Duodenal mucosa (tissue), 2 donors: ENCODE results near the gene BPIFB2.

Source experiments
- H3K27ac ChIP-seq: one replicate; pipeline ENCODE4 v1.7.0; 2013; ENCODE audit warnings: low read depth, low read length
- H3K27me3 ChIP-seq, 2 donors: one replicate each; pipeline ENCODE4 v1.7.0; 2013; ENCODE audit warnings: low read length in 2 of 2, control low read depth in 1 of 2; ENCODE audit not compliant: insufficient read depth in 2 of 2, control insufficient read depth in 1 of 2
- H3K36me3 ChIP-seq, 2 donors: one replicate each; pipeline ENCODE4 v1.7.0; 2013; ENCODE audit warnings: low read length in 2 of 2, control low read depth in 1 of 2; ENCODE audit not compliant: insufficient read depth in 2 of 2, control insufficient read depth in 1 of 2
- H3K4me1 ChIP-seq, 2 donors: one replicate each; pipeline ENCODE4 v1.7.0; 2013; ENCODE audit warnings: low read length in 2 of 2, control low read depth in 1 of 2; ENCODE audit not compliant: insufficient read depth in 2 of 2, control insufficient read depth in 1 of 2
- H3K4me3 ChIP-seq, 2 donors: one replicate each; pipeline ENCODE4 v1.7.0; 2013; ENCODE audit warnings: low read length in 2 of 2, low read depth in 1 of 2
- H3K9ac ChIP-seq, 2 donors: one replicate each; pipeline ENCODE4 v1.7.0; 2013; ENCODE audit warnings: low read length in 2 of 2, low read depth in 1 of 2
- H3K9me3 ChIP-seq, 2 donors: one replicate each; pipeline ENCODE4 v1.7.0; 2013; ENCODE audit warnings: low read length in 2 of 2, control low read depth in 1 of 2; ENCODE audit not compliant: control insufficient read depth in 1 of 2

Gene BPIFB2

GRCh38 chr20:33062105-33062824 is 54.8 kb downstream of the BPIFB2 start:
- Histone ChIP-seq H3K27me3 (no peaks in the 10 kb centered on the region), H3K27ac (no peak overlapping the region), H3K4me1 (no peaks in the 10 kb centered on the region), H3K9ac (no peak overlapping the region), H3K36me3 (no peaks in the 10 kb centered on the region), H3K9me3 (no peaks in the 10 kb centered on the region), H3K4me3 (no peak overlapping the region)

GRCh38 chr20:33062825-33063149 is 55.3 kb downstream of the BPIFB2 start:
- Histone ChIP-seq H3K4me1 (no peaks in the 10 kb centered on the region), H3K27me3 (no peaks in the 10 kb centered on the region), H3K4me3 (no peak overlapping the region), H3K27ac (no peak overlapping the region), H3K9me3 (no peaks in the 10 kb centered on the region), H3K36me3 (no peaks in the 10 kb centered on the region), H3K9ac (no peak overlapping the region)

- no peaks in the 10 kb centered on the region for H3K27me3 ChIP-seq
- no peak overlapping the region for H3K9ac ChIP-seq
- H3K9me3 ChIP-seq: no peaks in the 10 kb centered on the region
- no peaks in the 10 kb centered on the region for H3K4me1 ChIP-seq
- H3K4me3 ChIP-seq: no peak overlapping the region
- H3K36me3 ChIP-seq: no peaks in the 10 kb centered on the region
- no peak overlapping the region for H3K27ac ChIP-seq
These were observed 55.8 kb downstream of the BPIFB2 start for GRCh38 chr20:33063271-33063670.

GRCh38 chr20:33064572-33065287 is 57.2 kb downstream of the BPIFB2 start:
- no peaks in the 10 kb centered on the region for H3K9me3 ChIP-seq
- H3K4me3 ChIP-seq: no peak overlapping the region
- no peaks in the 10 kb centered on the region for H3K4me1 ChIP-seq
- H3K36me3 ChIP-seq: no peaks in the 10 kb centered on the region
- H3K9ac ChIP-seq: no peak overlapping the region
- no peak overlapping the region for H3K27ac ChIP-seq
- H3K27me3 ChIP-seq: peaks cover 0 to 4% of the 10 kb centered on the region in 2 donors

- no peaks in the 10 kb centered on the region for H3K9me3 ChIP-seq
- peaks cover 0 to 4% of the 10 kb centered on the region in 2 donors for H3K27me3 ChIP-seq
- no peak overlapping the region for H3K27ac ChIP-seq
- H3K4me3 ChIP-seq: no peak overlapping the region
- no peaks in the 10 kb centered on the region for H3K4me1 ChIP-seq
- no peak overlapping the region for H3K9ac ChIP-seq
- H3K36me3 ChIP-seq: no peaks in the 10 kb centered on the region
These were observed 58.3 kb downstream of the BPIFB2 start for GRCh38 chr20:33065785-33066184.

DNA sequence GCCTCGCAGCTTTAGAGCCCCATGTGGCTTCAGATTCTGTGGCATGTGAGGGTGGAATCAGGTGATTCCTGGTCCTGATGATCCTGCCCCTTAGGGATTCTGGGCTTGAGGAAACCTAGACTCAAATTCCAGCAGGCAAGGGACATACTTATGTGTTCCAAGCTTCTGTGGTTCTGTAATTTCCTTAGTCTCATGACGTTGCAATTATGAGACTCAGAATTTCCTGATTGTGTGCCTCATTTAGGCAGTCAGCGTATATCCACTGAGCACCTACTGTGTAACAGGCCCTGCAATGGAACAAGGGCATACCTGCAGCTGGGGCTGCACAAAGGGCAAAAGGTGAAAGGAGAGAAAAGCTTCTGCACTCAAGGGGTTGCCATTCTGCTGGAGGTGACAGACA is 60.3 kb downstream of the BPIFB2 start:
- Histone ChIP-seq H3K27me3 (peaks cover 0 to 4% of the 10 kb centered on the region in 2 donors), H3K36me3 (no peaks in the 10 kb centered on the region), H3K4me1 (no peaks in the 10 kb centered on the region), H3K27ac (no peak overlapping the region), H3K9ac (no peak overlapping the region), H3K4me3 (no peak overlapping the region), H3K9me3 (no peaks in the 10 kb centered on the region)

DNA sequence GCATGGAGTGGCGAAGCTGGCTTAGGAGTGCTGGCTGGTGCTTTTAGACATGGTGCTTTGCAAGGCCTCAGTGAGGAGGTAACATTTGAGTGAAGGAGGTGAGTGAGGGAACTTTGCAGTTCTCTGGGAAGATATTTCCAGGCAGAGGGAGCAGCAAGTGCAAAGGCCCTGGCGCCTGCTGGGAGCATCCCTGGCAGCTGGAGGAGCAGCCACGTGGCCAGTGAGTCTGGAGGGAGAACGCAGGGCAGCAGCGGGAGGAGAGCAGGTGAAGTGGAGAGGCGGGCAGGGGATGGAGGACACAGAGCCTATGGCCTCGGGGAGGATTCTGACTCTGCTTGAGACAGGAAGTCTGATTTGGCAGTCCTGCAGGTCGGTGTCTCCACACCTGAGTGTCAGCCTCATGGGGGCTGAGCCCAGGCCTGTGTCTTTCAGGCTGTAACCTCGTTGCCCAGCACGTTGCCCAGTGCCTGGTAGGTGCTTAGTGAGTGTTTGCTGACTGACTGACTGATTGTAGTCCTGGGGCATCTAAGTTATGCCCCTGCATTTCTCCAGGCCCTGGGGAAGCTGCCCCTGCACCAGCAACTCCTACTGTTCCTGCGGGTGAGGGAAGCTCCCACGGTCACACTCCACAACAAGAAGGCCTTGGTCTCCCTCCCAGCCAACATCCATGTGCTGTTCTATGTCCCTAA is 60.9 kb downstream of the BPIFB2 start:
- H3K27ac ChIP-seq: no peak overlapping the region
- H3K4me3 ChIP-seq: no peak overlapping the region
- no peaks in the 10 kb centered on the region for H3K9me3 ChIP-seq
- H3K9ac ChIP-seq: no peak overlapping the region
- H3K4me1 ChIP-seq: no peaks in the 10 kb centered on the region
- H3K27me3 ChIP-seq: peaks cover 0 to 4% of the 10 kb centered on the region in 2 donors
- no peaks in the 10 kb centered on the region for H3K36me3 ChIP-seq

DNA sequence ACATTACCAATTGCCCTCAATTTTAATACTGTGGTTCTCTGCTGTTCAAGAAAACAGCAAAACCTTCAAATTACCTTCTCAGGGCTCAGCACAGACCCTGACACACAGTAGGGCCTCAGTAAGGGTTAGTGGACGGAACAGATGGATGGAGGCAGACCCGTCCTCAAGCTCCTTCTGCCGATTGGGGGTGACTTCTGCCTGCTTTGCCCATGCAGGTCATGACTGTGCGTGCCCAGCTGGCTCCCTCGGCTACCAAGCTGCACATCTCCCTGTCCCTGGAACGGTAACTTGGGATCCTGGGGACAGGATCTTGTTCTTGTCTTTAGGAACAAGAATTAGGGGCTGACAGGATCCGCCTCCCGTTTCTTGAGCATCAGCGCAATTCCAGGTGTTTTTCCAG is 62.2 kb downstream of the BPIFB2 start:
- H3K4me3 ChIP-seq: no peak overlapping the region
- no peak overlapping the region for H3K27ac ChIP-seq
- peaks cover 0 to 4% of the 10 kb centered on the region in 2 donors for H3K27me3 ChIP-seq
- H3K4me1 ChIP-seq: no peaks in the 10 kb centered on the region
- H3K9ac ChIP-seq: no peak overlapping the region
- H3K9me3 ChIP-seq: no peaks in the 10 kb centered on the region
- H3K36me3 ChIP-seq: no peaks in the 10 kb centered on the region

GRCh38 chr20:33070111-33071053 is 62.9 kb downstream of the BPIFB2 start:
- H3K27ac ChIP-seq: no peak overlapping the region
- no peak overlapping the region for H3K9ac ChIP-seq
- H3K9me3 ChIP-seq: no peaks in the 10 kb centered on the region
- no peak overlapping the region for H3K4me3 ChIP-seq
- no peaks in the 10 kb centered on the region for H3K36me3 ChIP-seq
- H3K4me1 ChIP-seq: no peaks in the 10 kb centered on the region
- H3K27me3 ChIP-seq: peaks cover 0 to 4% of the 10 kb centered on the region in 2 donors
